Ishikawa (cell line): Measurements from ENCODE around the gene SPATA16.
A peak's percentile ranks its signal among the peaks of the same experiment; 100 is the strongest.

Source experiments
- CEBPB ChIP-seq: IDR thresholded peaks from 2 replicates; pipeline ENCODE4 v1.6.1; 2012
- CREB1 ChIP-seq: IDR thresholded peaks from 2 replicates; pipeline ENCODE4 v1.6.1; 2012; ENCODE audit warnings: low read depth
- EGR1 ChIP-seq: IDR thresholded peaks from 2 replicates; pipeline ENCODE4 v1.6.1; 2012
- EP300 ChIP-seq: IDR thresholded peaks from 2 replicates; pipeline ENCODE4 v1.6.1; 2012; ENCODE audit warnings: borderline replicate concordance
- FOXM1 ChIP-seq: IDR thresholded peaks from 2 replicates; pipeline ENCODE4 v1.6.1; 2012; ENCODE audit warnings: low read depth, borderline replicate concordance
- MAX ChIP-seq: IDR thresholded peaks from 2 replicates; pipeline ENCODE4 v1.6.1; 2012
- NFIC ChIP-seq: IDR thresholded peaks from 2 replicates; pipeline ENCODE4 v1.6.1; 2012
- RAD21 ChIP-seq: IDR thresholded peaks from 2 replicates; pipeline ENCODE4 v1.6.1; 2012; ENCODE audit warnings: low read depth
- REST ChIP-seq: IDR thresholded peaks from 2 replicates; pipeline ENCODE4 v1.6.1; 2012; ENCODE audit warnings: low read depth, mild to moderate bottlenecking
- TAF1 ChIP-seq: IDR thresholded peaks from 2 replicates; pipeline ENCODE4 v1.6.1; 2012; ENCODE audit warnings: low read depth, mild to moderate bottlenecking
- TCF12 ChIP-seq: IDR thresholded peaks from 2 replicates; pipeline ENCODE4 v1.6.1; 2012; ENCODE audit warnings: low read depth
- TEAD4 ChIP-seq: IDR thresholded peaks from 2 replicates; pipeline ENCODE4 v1.6.1; 2012
- USF1 ChIP-seq: IDR thresholded peaks from 2 replicates; pipeline ENCODE4 v1.6.1; 2012
- YY1 ChIP-seq: IDR thresholded peaks from 2 replicates; pipeline ENCODE4 v1.6.1; 2012; ENCODE audit warnings: low read depth
- ZBTB7A ChIP-seq: IDR thresholded peaks from 2 replicates; pipeline ENCODE4 v1.6.1; 2012; ENCODE audit warnings: low read depth

The SPATA16 gene

GRCh38 chr3:172987273-172987672, 153.8 kb downstream of the SPATA16 start:
- TF ChIP-seq TEAD4 = 0 out of 2 replicates have a peak, but pooled peaks have one; percentile 41
- TF ChIP-seq USF1 = no peak
- peak; percentile 69 for TF ChIP-seq RAD21

GRCh38 chr3:172984914-172985313, 156.1 kb downstream of the SPATA16 start:
- no peak for TF ChIP-seq NFIC
- no peak for TF ChIP-seq EP300
- TF ChIP-seq RAD21 = no peak
- TF ChIP-seq REST = no peak

GRCh38 chr3:172982736-172983364, 158.2 kb downstream of the SPATA16 start:
- no peak for TF ChIP-seq FOXM1
- TF ChIP-seq ZBTB7A = no peak
- TF ChIP-seq EP300 = no peak
- TF ChIP-seq RAD21 = peak; percentile 65

- TF ChIP-seq EGR1 (no peak), NFIC (no peak), TEAD4 (no peak)
Measured at GRCh38 chr3:172981407-172981983, 159.5 kb downstream of the SPATA16 start.

- TF ChIP-seq TEAD4 (no peak), CEBPB (no peak), CREB1 (no peak), EGR1 (no peak), TCF12 (no peak), ZBTB7A (no peak), TAF1 (no peak), RAD21 (no peak), EP300 (no peak), REST (no peak), YY1 (no peak), NFIC (no peak), FOXM1 (no peak), USF1 (no peak), MAX (no peak)
Measured at GRCh38 chr3:172980849-172981248, 160.2 kb downstream of the SPATA16 start.

GRCh38 chr3:172977696-172978095, 163.3 kb downstream of the SPATA16 start:
- no peak for TF ChIP-seq CREB1
- TF ChIP-seq YY1 = no peak
- TF ChIP-seq CEBPB = no peak
- TF ChIP-seq RAD21 = no peak
- no peak for TF ChIP-seq MAX
- TF ChIP-seq ZBTB7A = no peak
- no peak for TF ChIP-seq USF1
- TF ChIP-seq FOXM1 = no peak
- no peak for TF ChIP-seq TEAD4
- TF ChIP-seq TCF12 = no peak
- no peak for TF ChIP-seq EGR1
- TF ChIP-seq EP300 = no peak
- TF ChIP-seq TAF1 = no peak
- no peak for TF ChIP-seq REST
